K562 (cell line): ENCODE data around the gene INSR. TPM values are rescaled to one million over a fixed set of nuclear protein-coding genes. Genes with fewer than 3 reads are reported as not detected.
A peak's percentile ranks its signal among the peaks of the same experiment; 100 is the strongest.

Experiments
- ATAC-seq: fragments of 200-7000 bp; cut with Tn5 transposase; 3 replicates; pipeline ENCODE4 v1.9.1; 2020; ENCODE audit warnings: moderate library complexity
- BruUV-seq: library from RNA; stranded (reverse); fragments of 400-500 nt; replicated peaks from 2 replicates; lab custom pipeline; 2021; lab: Mats Ljungman, UMichigan
- CTCF ChIA-PET: fragments of 300-600 bp; formaldehyde crosslinking; extraction: SDS; loops from one replicate; lab custom pipeline; 2021; ENCODE audit warnings: low intra/inter-chr PET ratio; lab: Yijun Ruan, JAX
- POLR2A ChIA-PET: fragments of 300-600, 350-650 bp; sonication (Branson Sonifier 250); formaldehyde crosslinking; extraction: SDS; loops from one replicate; lab custom pipeline; 2021; ENCODE audit warnings: antibody characterized with exemption, inconsistent platforms; lab: Yijun Ruan, JAX
- DNase-seq, 4 experiments: peaks; one replicate each; pipeline versions ENCODE4 v3.0.0 to v3.0.0-alpha.2; 2011 to 2018; ENCODE audit warnings: low spot score in 3 of 4, mixed read lengths in 3 of 4; ENCODE audit errors: extremely low read depth in 1 of 4
- FAIRE-seq: peaks from 2 replicates; lab custom pipeline; 2011; peaks lifted over from hg19 to GRCh38; lab: Jason Lieb, UNC
- H2AFZ ChIP-seq: 2 replicates; pipeline ENCODE4 v1.6.0; 2011; ENCODE audit warnings: low read depth, low read length, control low read depth, inconsistent platforms
- H3K27ac ChIP-seq: fragments of 200-600 bp; 3 replicates; pipeline ENCODE4 v1.8.0; 2011; ENCODE audit warnings: low read depth, mild to moderate bottlenecking, control low read depth, inconsistent platforms, low read length, moderate library complexity, mixed read lengths; ENCODE audit errors: extremely low read depth
- H3K27me3 ChIP-seq, 2 experiments: fragments of 300-600 bp in 1 of 2; 2 replicates in 1 of 2; 3 replicates in 1 of 2; pipeline versions ENCODE4 v1.6.0 to v1.8.0; 2011; ENCODE audit warnings: inconsistent platforms in 2 of 2, low read length in 2 of 2, mild to moderate bottlenecking in 1 of 2, mixed read lengths in 1 of 2, moderate library complexity in 1 of 2; ENCODE audit not compliant: control insufficient read depth in 2 of 2, insufficient read depth in 2 of 2
- H3K36me3 ChIP-seq: fragments of 300-600 bp; 3 replicates; pipeline ENCODE4 v1.8.0; 2011; ENCODE audit warnings: mild to moderate bottlenecking, low read length, inconsistent platforms; ENCODE audit not compliant: control insufficient read depth, insufficient read depth
- H3K4me1 ChIP-seq, 2 experiments: fragments of 200-600 bp in 1 of 2; replicated peaks in 1 of 2; 2 replicates in 1 of 2; 3 replicates in 1 of 2; pipeline versions ENCODE4 v1.5.1 to v1.8.0; 2011; ENCODE audit warnings: inconsistent platforms in 2 of 2, low read length in 2 of 2, mild to moderate bottlenecking in 1 of 2, mixed read lengths in 1 of 2, moderate library complexity in 1 of 2; ENCODE audit not compliant: control insufficient read depth in 2 of 2, insufficient read depth in 2 of 2
- H3K4me2 ChIP-seq: 2 replicates; pipeline ENCODE4 v1.6.1; 2011; ENCODE audit warnings: low read length, control low read depth, inconsistent platforms, mixed read lengths; ENCODE audit not compliant: insufficient read depth
- H3K4me3 ChIP-seq: fragments of 200-600 bp; sonication (generic), shearing (Covaris generic); 2 replicates; pipeline ENCODE4 v1.5.1; 2016; ENCODE audit warnings: control low read depth, inconsistent platforms
- H3K79me2 ChIP-seq: fragments of 200-600 bp; 3 replicates; pipeline ENCODE4 v1.8.0; 2011; ENCODE audit warnings: low read length, inconsistent platforms; ENCODE audit not compliant: control insufficient read depth, insufficient read depth
- H3K9ac ChIP-seq, 2 experiments: 2 replicates each; pipeline versions ENCODE4 v1.6.0 to v1.6.1; 2011; ENCODE audit warnings: low read depth in 2 of 2, low read length in 2 of 2, control low read depth in 1 of 2, inconsistent platforms in 1 of 2, mild to moderate bottlenecking in 1 of 2, mixed read lengths in 1 of 2; ENCODE audit not compliant: insufficient read depth in 1 of 2
- H3K9me1 ChIP-seq: one replicate; pipeline ENCODE4 v1.6.0; 2011; ENCODE audit warnings: inconsistent platforms, mild to moderate bottlenecking, low read length, moderate library complexity; ENCODE audit not compliant: control insufficient read depth, insufficient read depth
- H3K9me3 ChIP-seq: replicated peaks from 2 replicates; pipeline ENCODE4 v1.5.1; 2011; ENCODE audit warnings: low read depth, low read length, inconsistent platforms; ENCODE audit not compliant: control insufficient read depth, insufficient read depth
- H4K20me1 ChIP-seq: replicated peaks from 2 replicates; pipeline ENCODE4 v1.6.1; 2011; ENCODE audit warnings: low read length, inconsistent platforms, mixed read lengths; ENCODE audit not compliant: control insufficient read depth, insufficient read depth
- NR0B1 ChIP-seq: fragments of 450-650 bp; IDR thresholded peaks from one replicate; pipeline ENCODE4 v1.6.1; 2018; ENCODE audit warnings: mild to moderate bottlenecking, moderate library complexity; ENCODE audit not compliant: partially characterized antibody
- POLR2G ChIP-seq: fragments of 200-400 bp; formaldehyde crosslinking; IDR thresholded peaks from 2 replicates; pipeline ENCODE4 v1.6.1; 2017; ENCODE audit warnings: low read depth, mild to moderate bottlenecking, antibody characterized with exemption, low read length, moderate library complexity
- RBM25 ChIP-seq: fragments of 200-400 bp; formaldehyde crosslinking; IDR thresholded peaks from 2 replicates; pipeline ENCODE4 v1.6.1; 2018; ENCODE audit warnings: low read length, low read depth, moderate library complexity; ENCODE audit not compliant: severe bottlenecking
- TAF7 ChIP-seq: fragments of 450-650 bp; IDR thresholded peaks from 2 replicates; pipeline ENCODE4 v1.6.1; 2016; ENCODE audit warnings: missing genetic modification characterization, missing compliant biosample characterization
- WGBS: fragments of 100-300 bp; shearing (Covaris generic); methylation state at CpG from one replicate; pipeline ENCODE4 v1.1.6; 2016; ENCODE audit warnings: low coverage, mixed read lengths; ENCODE audit not compliant: insufficient coverage; ENCODE audit errors: missing lambda C conversion rate; 5-methylcytosine and 5-hydroxymethylcytosine counted together
- in situ Hi-C: fragments of 300-500 bp; cut with MboI; formaldehyde crosslinking; loops from 4 replicates; pipeline ENCODE4 v1.15.0; 2018; ENCODE audit warnings: inconsistent platforms, mixed read lengths
- intact Hi-C: fragments of 100-400 bp; cut with micrococcal nuclease; formaldehyde crosslinking; loops from 2 replicates; pipeline ENCODE4 v1.14.2; 2022
- polyA plus RNA-seq, 8 experiments: library from polyadenylated mRNA; depleted of rRNA in 4 of 8; stranded (reverse) in 5 of 8; unstranded in 3 of 8; fragments of >200 nt; fragmentation: Nextera tagmentation in 2 of 8; fragmentation: Illumina TruSeq in 1 of 8; extraction: Ambion mirVana in 2 of 8; extraction: Trizol in 1 of 8; gene quantifications; 2 replicates each; pipeline versions ENCODE4 v1.2.1 to v1.2.3, GENCODE V29; 2011 to 2014; ENCODE audit warnings: inconsistent platforms in 1 of 8, missing spikeins in 1 of 8
- total RNA-seq, 7 experiments: library from RNA; depleted of rRNA in 6 of 7; stranded (reverse); fragments of >200 nt in 6 of 7; fragmentation: Illumina TruSeq in 2 of 7; extraction: Trizol in 2 of 7; gene quantifications; 2 replicates each; pipeline versions ENCODE4 v1.2.1 to v1.2.3, GENCODE V29; 2011 to 2021; ENCODE audit warnings: low replicate concordance in 1 of 7

Gene INSR
- total and polyA plus RNA-seq, 9 of the 15 experiments (the other 6 are each of a cell fraction or from before 2014, with no cell fraction given) = 0.04 to 0.88 (median 0.41) TPM

- TF ChIP-seq RBM25 (peak; percentile 31), NR0B1 (no peak), POLR2G (no peak)
- Histone ChIP-seq H3K9me1 (no peaks in the 10 kb centered on the region), H3K4me3 (no peak overlapping the region), H3K9ac (no peak overlapping the region), H3K36me3 (no peaks in the 10 kb centered on the region), H2AFZ (no peak overlapping the region), H3K79me2 (no peaks in the 10 kb centered on the region), H3K27ac (no peak overlapping the region), H3K9me3 (no peaks in the 10 kb centered on the region), H4K20me1 (0 out of 2 replicates have a peak, but pooled peaks cover 5% of the 10 kb centered on the region), H3K4me1 (no peaks in the 10 kb centered on the region), H3K4me2 (no peak overlapping the region), H3K27me3 (peaks cover 13 to 35% of the 10 kb centered on the region in 2 experiments)
- intact Hi-C loops = no loop called here
- no TSS peak for BruUV-seq
- POLR2A ChIA-PET = no interaction called here
- no peak for ATAC-seq
- DNase-seq = no peak
- CTCF ChIA-PET = no interaction called here
- WGBS = 20% methylated on average over 4 of the region's 4 CpGs
- in situ Hi-C loops = no loop called here
- FAIRE-seq = no peak
Measured at GRCh38 chr19:7264858-7265257, 29.4 kb downstream of the INSR start.

GRCh38 chr19:7263521-7263920 lies 30.7 kb downstream of the INSR start:
- in situ Hi-C loops (no loop called here), intact Hi-C loops (no loop called here)
- FAIRE-seq (no peak), DNase-seq (no peak), ATAC-seq (no peak)
- CTCF ChIA-PET = no interaction called here
- WGBS = 10% methylated on average over 5 of the region's 5 CpGs
- no peak overlapping the region for H3K9ac ChIP-seq
- no peak overlapping the region for H2AFZ ChIP-seq
- no peak overlapping the region for H3K4me2 ChIP-seq
- H3K79me2 ChIP-seq = no peaks in the 10 kb centered on the region
- no TSS peak for BruUV-seq
- no peak for TF ChIP-seq TAF7
- POLR2A ChIA-PET = no interaction called here
- no peaks in the 10 kb centered on the region for H3K9me1 ChIP-seq
- 0 out of 2 replicates have a peak, but pooled peaks cover 5% of the 10 kb centered on the region for H4K20me1 ChIP-seq
- H3K9me3 ChIP-seq = no peaks in the 10 kb centered on the region
- no peaks in the 10 kb centered on the region for H3K4me1 ChIP-seq
- no peaks in the 10 kb centered on the region for H3K36me3 ChIP-seq
- no peak overlapping the region for H3K4me3 ChIP-seq
- no peak overlapping the region for H3K27ac ChIP-seq
- H3K27me3 ChIP-seq = peaks cover 13 to 40% of the 10 kb centered on the region in 2 experiments
